Measurements from ENCODE around the gene NFAT5. TPM values are rescaled to one million over a fixed set of nuclear protein-coding genes. Genes with fewer than 3 reads are reported as not detected.
A peak's percentile ranks its signal among the peaks of the same experiment; 100 is the strongest.
"Not testable (repeated sequence)": the region's sequence is repeated elsewhere in the genome, so short reads cannot be mapped to it uniquely, and the experiment has no call there.

NFAT5 gene
- 10 to 100 TPM; 87.1 to 94.6 TPM for total RNA-seq

- peak within 1 kb of the TSS; percentile 99 to 100 for H3K4me3 Mint-ChIP-seq
- no peaks in the 10 kb centered on the region for H3K9me3 Mint-ChIP-seq
- H3K36me3 Mint-ChIP-seq (ENCODE audit: insufficient read depth in 2 of 2) = peaks cover 9 to 29% of the 10 kb centered on the region in 2 donors
- H3K27ac Mint-ChIP-seq = peak within 1 kb of the TSS; percentile 99
- peaks cover 57% of the 10 kb centered on the region for H3K4me1 Mint-ChIP-seq (ENCODE audit: low read depth)
- ATAC-seq (replicated peaks in 1 of 2) (peak; percentile 33 to 53), DNase-seq (peak; percentile 88 to 98)
- H3K27me3 Mint-ChIP-seq (ENCODE audit: low read depth) = no peaks in the 10 kb centered on the region
Observed at GRCh38 chr16:69565671-69566239, at the start of gene NFAT5. Gene NFAT5, plus strand, starts transcription at chr16:69565966. Its CDS starts 336 bp downstream, at chr16:69566302.

DNA sequence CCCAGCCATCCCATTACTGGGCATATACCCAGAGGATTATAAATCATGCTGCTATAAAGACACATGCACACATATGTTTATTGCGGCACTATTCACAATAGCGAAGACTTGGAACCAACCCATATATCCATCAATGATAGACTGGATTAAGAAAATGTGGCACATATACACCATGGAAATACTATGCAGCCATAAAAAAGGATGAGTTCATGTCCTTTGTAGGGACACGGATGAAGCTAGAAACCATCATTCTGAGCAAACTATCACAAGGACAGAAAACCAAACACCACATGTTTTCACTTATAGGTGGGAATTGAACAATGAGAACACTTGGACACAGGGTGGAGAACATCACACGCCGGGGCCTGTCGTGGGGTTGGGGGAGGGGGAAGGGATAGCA, 47.9 kb upstream of the NFAT5 start:
- ATAC-seq (replicated peaks in 1 of 2); H3K27me3 Mint-ChIP-seq (ENCODE audit: low read depth); DNase-seq; H3K27ac Mint-ChIP-seq; H3K4me3 Mint-ChIP-seq: not testable (repeated sequence)
- Mint-ChIP-seq H3K36me3 (ENCODE audit: insufficient read depth in 2 of 2) (peaks cover 3 to 11% of the 10 kb centered on the region in 2 donors), H3K9me3 (peaks cover 9 to 10% of the 10 kb centered on the region in 2 donors), H3K4me1 (ENCODE audit: low read depth) (peaks cover 54% of the 10 kb centered on the region)

- H3K27me3 Mint-ChIP-seq (ENCODE audit: low read depth) = no peaks in the 10 kb centered on the region
- H3K4me3 Mint-ChIP-seq = peak overlapping the region; percentile 67 to 80
- DNase-seq (no peak), ATAC-seq (replicated peaks in 1 of 2) (no peak)
- H3K9me3 Mint-ChIP-seq = peaks cover 6 to 10% of the 10 kb centered on the region in 2 donors
- H3K4me1 Mint-ChIP-seq (ENCODE audit: low read depth) = peaks cover 46% of the 10 kb centered on the region
- H3K27ac Mint-ChIP-seq = peak overlapping the region; percentile 94
- peaks cover 3 to 11% of the 10 kb centered on the region in 2 donors for H3K36me3 Mint-ChIP-seq (ENCODE audit: insufficient read depth in 2 of 2)
Observed at GRCh38 chr16:69520413-69520799, 45.4 kb upstream of the NFAT5 start.

GRCh38 chr16:69520800-69521602, 44.8 kb upstream of the NFAT5 start:
- ATAC-seq (replicated peaks in 1 of 2) = peak; percentile 92 to 95
- Mint-ChIP-seq H3K4me3 (peak overlapping the region; percentile 67 to 80), H3K27me3 (ENCODE audit: low read depth) (no peaks in the 10 kb centered on the region), H3K4me1 (ENCODE audit: low read depth) (peaks cover 40% of the 10 kb centered on the region), H3K9me3 (peaks cover 6 to 10% of the 10 kb centered on the region in 2 donors), H3K27ac (peak overlapping the region; percentile 94), H3K36me3 (ENCODE audit: insufficient read depth in 2 of 2) (peaks cover 3 to 11% of the 10 kb centered on the region in 2 donors)
- peak; percentile 77 to 81 for DNase-seq

DNA sequence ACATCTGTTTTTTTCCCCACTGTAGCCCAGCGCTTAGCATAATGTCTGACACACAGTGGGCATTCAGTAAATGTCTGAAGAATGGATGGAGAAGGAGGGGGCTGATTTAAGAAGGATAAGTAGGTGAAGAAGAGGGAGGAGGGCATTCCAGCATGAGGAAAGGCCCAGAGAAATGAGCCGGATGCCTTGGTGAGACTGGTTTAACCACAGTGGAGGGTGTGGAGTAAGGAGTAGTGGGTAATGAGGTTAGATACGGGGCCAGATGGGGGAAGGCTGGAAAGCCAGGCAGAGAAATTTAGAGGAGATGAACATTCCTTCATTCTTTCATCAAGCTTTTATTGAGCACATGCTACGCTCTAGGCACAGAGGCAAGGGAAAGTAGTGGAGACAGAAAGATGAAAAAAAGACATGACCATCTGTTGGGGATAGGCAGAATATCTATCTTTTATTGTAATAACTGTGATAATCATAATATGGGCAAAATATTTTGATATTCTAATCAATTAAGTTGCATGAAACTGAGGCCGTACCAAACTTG, 43.7 kb upstream of the NFAT5 start:
- H3K4me3 Mint-ChIP-seq = peak overlapping the region; percentile 67 to 80
- peaks cover 6 to 10% of the 10 kb centered on the region in 2 donors for H3K9me3 Mint-ChIP-seq
- no peak overlapping the region for H3K27ac Mint-ChIP-seq
- ATAC-seq (replicated peaks in 1 of 2) (no peak), DNase-seq (no peak)
- no peaks in the 10 kb centered on the region for H3K27me3 Mint-ChIP-seq (ENCODE audit: low read depth)
- peaks cover 3 to 9% of the 10 kb centered on the region in 2 donors for H3K36me3 Mint-ChIP-seq (ENCODE audit: insufficient read depth in 2 of 2)
- H3K4me1 Mint-ChIP-seq (ENCODE audit: low read depth) = peaks cover 46% of the 10 kb centered on the region

DNA sequence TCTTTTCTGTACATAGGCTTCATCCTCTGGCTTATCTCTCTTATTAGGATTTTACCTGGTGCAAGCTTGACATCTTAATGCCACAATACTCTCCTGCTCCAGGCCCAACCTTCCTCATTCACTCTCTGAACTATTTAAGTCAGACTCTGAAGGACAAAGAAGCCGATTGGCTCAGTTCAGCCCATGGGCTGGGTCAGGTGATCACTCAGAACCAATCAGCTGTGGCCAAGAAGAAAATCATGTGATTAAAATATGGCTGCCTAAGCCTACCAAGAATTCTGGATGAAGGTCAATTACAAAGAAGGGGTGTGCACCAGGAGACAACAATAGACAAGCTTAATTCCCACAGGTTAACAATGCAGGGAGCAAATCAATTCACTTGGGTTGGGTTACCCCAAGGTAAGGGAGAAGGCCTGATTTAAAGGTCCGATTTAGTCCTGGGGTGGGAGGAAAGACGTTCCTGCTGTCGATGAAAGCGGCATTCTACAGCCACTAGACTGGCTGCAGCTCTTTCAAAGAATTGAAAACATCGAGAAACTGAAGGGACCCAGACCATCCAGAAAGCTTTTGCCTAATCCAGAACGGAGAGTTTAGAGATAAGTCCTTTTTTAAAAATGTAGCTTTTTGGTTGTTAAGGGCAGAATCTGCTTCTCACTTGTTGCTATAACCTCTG, 42.9 kb upstream of the NFAT5 start:
- H3K4me3 Mint-ChIP-seq = peak overlapping the region; percentile 29 to 63
- no peaks in the 10 kb centered on the region for H3K27me3 Mint-ChIP-seq (ENCODE audit: low read depth)
- H3K27ac Mint-ChIP-seq = no peak overlapping the region
- H3K9me3 Mint-ChIP-seq = peaks cover 6 to 10% of the 10 kb centered on the region in 2 donors
- H3K4me1 Mint-ChIP-seq (ENCODE audit: low read depth) = peaks cover 49% of the 10 kb centered on the region
- peaks cover 3 to 9% of the 10 kb centered on the region in 2 donors for H3K36me3 Mint-ChIP-seq (ENCODE audit: insufficient read depth in 2 of 2)
- DNase-seq (peak in 1 of 2 donors; percentile 15), ATAC-seq (replicated peaks in 1 of 2) (no peak)

GRCh38 chr16:69523566-69524305, 42.0 kb upstream of the NFAT5 start:
- Mint-ChIP-seq H3K36me3 (ENCODE audit: insufficient read depth in 2 of 2) (peaks cover 3 to 9% of the 10 kb centered on the region in 2 donors), H3K4me3 (no peak overlapping the region), H3K27me3 (ENCODE audit: low read depth) (no peaks in the 10 kb centered on the region), H3K27ac (no peak overlapping the region), H3K9me3 (peaks cover 6 to 10% of the 10 kb centered on the region in 2 donors), H3K4me1 (ENCODE audit: low read depth) (peaks cover 47% of the 10 kb centered on the region)
- ATAC-seq (replicated peaks in 1 of 2) (no peak), DNase-seq (no peak)

- Mint-ChIP-seq H3K36me3 (ENCODE audit: insufficient read depth in 2 of 2) (peaks cover 1 to 4% of the 10 kb centered on the region in 2 donors), H3K9me3 (peaks cover 2 to 6% of the 10 kb centered on the region in 2 donors), H3K4me3 (no peak overlapping the region), H3K27me3 (ENCODE audit: low read depth) (no peaks in the 10 kb centered on the region), H3K27ac (no peak overlapping the region), H3K4me1 (ENCODE audit: low read depth) (peaks cover 46% of the 10 kb centered on the region)
- DNase-seq = no peak
- ATAC-seq (replicated peaks in 1 of 2) = no peak
Observed at GRCh38 chr16:69526831-69527655, 38.7 kb upstream of the NFAT5 start.

GRCh38 chr16:69531988-69532387, 33.8 kb upstream of the NFAT5 start:
- Mint-ChIP-seq H3K9me3 (no peaks in the 10 kb centered on the region), H3K36me3 (ENCODE audit: insufficient read depth in 2 of 2) (no peaks in the 10 kb centered on the region), H3K4me1 (ENCODE audit: low read depth) (peaks cover 55% of the 10 kb centered on the region), H3K27ac (no peak overlapping the region), H3K4me3 (no peak overlapping the region), H3K27me3 (ENCODE audit: low read depth) (peaks cover 12% of the 10 kb centered on the region)
- DNase-seq = no peak
- ATAC-seq (replicated peaks in 1 of 2) = no peak

DNA sequence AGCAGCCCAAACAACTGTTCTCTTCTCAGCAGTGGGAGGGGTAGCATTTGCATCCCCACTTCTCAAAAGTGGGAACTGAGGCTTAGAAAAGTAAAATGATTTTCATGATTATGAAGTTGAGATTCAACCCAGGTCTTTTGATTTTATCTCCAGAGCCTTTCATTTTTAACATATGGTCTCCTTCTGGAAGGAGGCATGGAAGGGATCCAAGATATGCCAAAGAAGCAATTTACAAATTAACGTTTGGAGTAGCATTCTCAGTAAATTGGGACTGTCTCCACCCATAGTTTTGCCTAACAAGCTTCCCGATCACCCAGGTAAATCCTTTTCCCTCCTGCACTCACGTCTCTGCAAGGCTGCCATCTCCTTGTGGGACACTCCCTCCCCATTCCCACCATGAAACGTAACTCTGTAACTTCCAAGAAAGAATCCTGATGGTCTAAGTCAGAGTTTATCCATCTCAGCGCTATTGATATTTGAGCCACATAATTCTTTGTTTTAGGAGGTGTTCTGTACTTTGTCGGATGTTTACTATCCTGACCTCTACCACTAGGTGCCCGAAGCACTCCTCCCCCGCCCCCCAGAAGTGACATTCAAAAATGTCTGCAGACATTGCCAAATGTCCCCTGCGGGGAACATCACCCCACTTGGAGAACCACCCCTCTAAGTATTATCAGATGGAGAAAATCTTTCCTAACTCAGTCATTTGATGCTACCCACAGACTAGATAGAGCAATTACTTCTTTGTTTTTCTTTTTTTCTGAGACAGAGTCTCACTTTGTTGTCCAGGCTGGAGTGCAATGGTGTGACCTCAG, 32.9 kb upstream of the NFAT5 start:
- H3K9me3 Mint-ChIP-seq = no peaks in the 10 kb centered on the region
- H3K36me3 Mint-ChIP-seq (ENCODE audit: insufficient read depth in 2 of 2) = no peaks in the 10 kb centered on the region
- peaks cover 51% of the 10 kb centered on the region for H3K4me1 Mint-ChIP-seq (ENCODE audit: low read depth)
- no peak overlapping the region for H3K27ac Mint-ChIP-seq
- H3K4me3 Mint-ChIP-seq = no peak overlapping the region
- H3K27me3 Mint-ChIP-seq (ENCODE audit: low read depth) = peaks cover 12% of the 10 kb centered on the region
- no peak for ATAC-seq (replicated peaks in 1 of 2)
- no peak for DNase-seq

DNA sequence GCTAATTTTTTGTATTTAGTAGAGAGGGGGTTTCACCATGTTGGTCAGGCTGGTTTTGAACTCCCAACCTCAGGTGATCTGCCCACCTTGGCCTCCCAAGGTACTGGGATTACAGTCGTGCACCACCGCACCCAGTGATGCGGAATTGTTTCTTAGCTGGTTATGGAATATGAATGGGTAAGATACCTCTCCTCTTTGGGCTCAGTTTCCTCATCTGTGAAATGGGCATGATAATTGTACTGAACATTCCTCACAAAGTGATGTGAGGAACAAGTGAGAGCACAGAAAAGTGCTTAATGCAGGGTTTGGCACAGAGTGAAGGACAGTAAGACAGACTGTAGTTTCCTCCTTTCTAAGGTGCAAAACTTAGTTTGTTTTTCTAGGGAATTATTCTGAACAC, 31.0 kb upstream of the NFAT5 start:
- Mint-ChIP-seq H3K36me3 (ENCODE audit: insufficient read depth in 2 of 2) (no peaks in the 10 kb centered on the region), H3K27ac (no peak overlapping the region), H3K9me3 (no peaks in the 10 kb centered on the region), H3K4me3 (no peak overlapping the region), H3K4me1 (ENCODE audit: low read depth) (peaks cover 43% of the 10 kb centered on the region), H3K27me3 (ENCODE audit: low read depth) (peaks cover 12% of the 10 kb centered on the region)
- no peak for DNase-seq
- no peak for ATAC-seq (replicated peaks in 1 of 2)
